ENCODE measurements around the gene MNDA.

DNA sequence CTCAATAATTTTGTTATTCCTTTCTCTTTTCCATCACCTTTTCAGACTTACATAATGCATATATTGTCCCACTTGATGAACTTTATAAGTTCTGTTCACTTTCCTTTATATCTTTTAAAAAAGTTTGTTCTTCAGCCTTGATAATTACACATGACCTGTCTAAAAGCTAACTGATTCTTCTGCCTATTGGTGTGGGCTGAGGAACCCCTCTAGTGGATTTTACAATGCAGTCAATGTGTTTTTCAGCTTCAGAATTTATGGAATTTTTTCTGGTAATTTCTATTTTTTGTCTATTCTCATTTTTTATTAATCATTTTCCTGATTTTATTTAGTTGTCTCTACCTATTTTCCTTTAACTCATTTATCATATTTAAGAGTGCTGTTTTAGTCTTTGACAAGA, 7.5 kb downstream of the MNDA start:
- TF ChIP-seq, protein P1, sequence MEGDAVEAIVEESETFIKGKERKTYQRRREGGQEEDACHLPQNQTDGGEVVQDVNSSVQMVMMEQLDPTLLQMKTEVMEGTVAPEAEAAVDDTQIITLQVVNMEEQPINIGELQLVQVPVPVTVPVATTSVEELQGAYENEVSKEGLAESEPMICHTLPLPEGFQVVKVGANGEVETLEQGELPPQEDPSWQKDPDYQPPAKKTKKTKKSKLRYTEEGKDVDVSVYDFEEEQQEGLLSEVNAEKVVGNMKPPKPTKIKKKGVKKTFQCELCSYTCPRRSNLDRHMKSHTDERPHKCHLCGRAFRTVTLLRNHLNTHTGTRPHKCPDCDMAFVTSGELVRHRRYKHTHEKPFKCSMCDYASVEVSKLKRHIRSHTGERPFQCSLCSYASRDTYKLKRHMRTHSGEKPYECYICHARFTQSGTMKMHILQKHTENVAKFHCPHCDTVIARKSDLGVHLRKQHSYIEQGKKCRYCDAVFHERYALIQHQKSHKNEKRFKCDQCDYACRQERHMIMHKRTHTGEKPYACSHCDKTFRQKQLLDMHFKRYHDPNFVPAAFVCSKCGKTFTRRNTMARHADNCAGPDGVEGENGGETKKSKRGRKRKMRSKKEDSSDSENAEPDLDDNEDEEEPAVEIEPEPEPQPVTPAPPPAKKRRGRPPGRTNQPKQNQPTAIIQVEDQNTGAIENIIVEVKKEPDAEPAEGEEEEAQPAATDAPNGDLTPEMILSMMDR (IDR thresholded peaks at IDR 0.05) = no peak
- no peak for TF ChIP-seq POLR2A (IDR thresholded peaks at IDR 0.05)

All from thyroid gland (tissue), 4 donors.